Neural crest cell (in vitro differentiated cells): ENCODE results near the gene PERCC1. TPM values are rescaled to one million over a fixed set of nuclear protein-coding genes. Genes with fewer than 3 reads are reported as not detected.

ENCODE experiments used
- DNase-seq: peaks from one replicate; pipeline ENCODE4 v3.0.0; 2021; ENCODE audit warnings: low read depth, mixed read lengths, low spot score
- H3K27ac Mint-ChIP-seq: one replicate; pipeline ENCODE4 v1.8.0; 2021; ENCODE audit warnings: mild to moderate bottlenecking, mixed read lengths; ENCODE audit not compliant: unreplicated experiment
- H3K27me3 Mint-ChIP-seq: 2 replicates; pipeline ENCODE4 v1.8.0; 2021; ENCODE audit warnings: low read depth, mild to moderate bottlenecking, mixed read lengths
- H3K36me3 Mint-ChIP-seq: 2 replicates; pipeline ENCODE4 v1.8.0; 2021; ENCODE audit warnings: low read depth, mild to moderate bottlenecking, mixed read lengths
- H3K4me1 Mint-ChIP-seq: 2 replicates; pipeline ENCODE4 v1.8.0; 2021; ENCODE audit warnings: mixed read lengths
- H3K4me3 Mint-ChIP-seq: one replicate; pipeline ENCODE4 v1.8.0; 2021; ENCODE audit warnings: mild to moderate bottlenecking, mixed read lengths
- H3K9me3 Mint-ChIP-seq: 2 replicates; pipeline ENCODE4 v1.8.0; 2021; ENCODE audit warnings: mixed read lengths
- CTCF ChIP-seq: fragments of 200-600 bp; sonication (generic); conservative IDR thresholded peaks from 2 replicates; pipeline ENCODE4 v1.5.0; 2021; ENCODE audit warnings: antibody characterized with exemption, mild to moderate bottlenecking
- total RNA-seq: library from RNA; stranded (reverse); gene quantifications from 2 replicates; pipeline ENCODE4 v1.2.1, GENCODE V29; 2021

Gene PERCC1
- total RNA-seq, 1 donor from 2014 or later = not detected

- Mint-ChIP-seq H3K4me3 (no peak overlapping the region), H3K36me3 (no peaks in the 10 kb centered on the region), H3K27me3 (no peaks in the 10 kb centered on the region), H3K4me1 (no peaks in the 10 kb centered on the region), H3K27ac (no peak overlapping the region), H3K9me3 (no peaks in the 10 kb centered on the region)
- DNase-seq = no peak
- no peak for TF ChIP-seq CTCF
Measured at GRCh38 chr16:1446296-1447080, 15.6 kb downstream of the PERCC1 start.

- DNase-seq = no peak
- H3K27me3 Mint-ChIP-seq = no peaks in the 10 kb centered on the region
- H3K27ac Mint-ChIP-seq = no peak overlapping the region
- no peak overlapping the region for H3K4me3 Mint-ChIP-seq
- TF ChIP-seq CTCF = no peak
- no peaks in the 10 kb centered on the region for H3K4me1 Mint-ChIP-seq
- H3K9me3 Mint-ChIP-seq = no peaks in the 10 kb centered on the region
- H3K36me3 Mint-ChIP-seq = no peaks in the 10 kb centered on the region
Measured at GRCh38 chr16:1447965-1448364, 17.1 kb downstream of the PERCC1 start.

DNA sequence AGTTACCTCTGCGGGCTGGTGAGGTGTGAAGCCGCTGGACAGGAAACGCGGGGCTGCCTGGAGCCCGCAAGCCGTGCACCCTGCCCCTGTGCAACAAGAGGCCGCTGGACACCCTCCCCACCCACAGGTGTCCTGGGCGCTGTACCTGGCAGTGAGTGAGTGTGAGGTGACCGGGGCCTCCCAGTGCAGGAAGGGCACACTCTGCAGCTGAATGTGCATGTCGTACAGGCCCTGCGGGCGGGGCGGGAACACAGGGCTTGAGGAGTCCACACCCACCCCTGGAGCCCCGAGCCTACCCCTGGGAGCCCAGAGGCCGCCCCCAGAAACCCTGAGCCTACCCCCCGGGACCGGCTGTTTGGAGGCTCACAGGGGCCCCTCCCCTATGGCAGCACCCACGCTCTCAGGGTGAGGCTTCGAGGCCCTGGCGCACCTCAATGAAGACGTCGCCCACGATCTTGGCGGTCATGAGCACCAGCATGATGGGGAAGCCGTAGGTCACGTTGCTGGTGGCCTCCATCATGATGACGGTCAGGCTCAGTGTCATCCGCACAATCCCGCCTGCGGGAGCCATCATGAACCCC is 17.7 kb downstream of the PERCC1 start:
- Mint-ChIP-seq H3K9me3 (no peaks in the 10 kb centered on the region), H3K4me3 (no peak overlapping the region), H3K27ac (no peak overlapping the region), H3K36me3 (no peaks in the 10 kb centered on the region), H3K4me1 (no peaks in the 10 kb centered on the region), H3K27me3 (no peaks in the 10 kb centered on the region)
- DNase-seq = no peak
- no peak for TF ChIP-seq CTCF

DNA sequence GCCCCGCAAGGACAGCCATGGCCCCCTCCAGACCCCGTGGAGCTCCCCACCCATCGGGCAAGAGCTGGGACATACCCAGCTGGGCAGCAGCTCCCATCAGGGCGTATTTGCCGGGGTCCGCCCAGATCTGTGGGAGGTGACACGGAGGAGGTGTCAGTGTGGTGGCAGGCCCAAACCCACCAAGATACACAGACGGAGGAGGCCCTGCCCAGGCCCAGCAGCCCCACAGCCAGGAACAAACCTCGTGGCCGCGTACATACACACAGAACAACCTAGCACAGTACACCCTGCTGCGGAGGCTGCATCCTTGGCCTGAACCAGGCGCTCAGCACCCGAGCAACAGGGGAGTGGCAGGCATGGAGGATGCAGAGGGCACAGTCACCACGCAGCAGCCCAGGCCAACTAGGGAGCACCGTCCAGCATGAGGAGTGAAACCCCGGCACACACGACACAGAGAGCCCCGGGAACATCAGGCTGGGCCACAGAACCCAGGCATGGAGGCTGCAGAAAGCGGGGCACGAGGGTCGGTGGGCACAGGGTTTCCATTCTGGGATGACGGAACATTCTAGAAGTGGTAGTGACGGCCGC is 18.4 kb downstream of the PERCC1 start:
- Mint-ChIP-seq H3K9me3 (no peaks in the 10 kb centered on the region), H3K27ac (no peak overlapping the region), H3K27me3 (no peaks in the 10 kb centered on the region), H3K4me1 (no peaks in the 10 kb centered on the region), H3K4me3 (no peak overlapping the region), H3K36me3 (no peaks in the 10 kb centered on the region)
- DNase-seq = no peak
- TF ChIP-seq CTCF = no peak

DNA sequence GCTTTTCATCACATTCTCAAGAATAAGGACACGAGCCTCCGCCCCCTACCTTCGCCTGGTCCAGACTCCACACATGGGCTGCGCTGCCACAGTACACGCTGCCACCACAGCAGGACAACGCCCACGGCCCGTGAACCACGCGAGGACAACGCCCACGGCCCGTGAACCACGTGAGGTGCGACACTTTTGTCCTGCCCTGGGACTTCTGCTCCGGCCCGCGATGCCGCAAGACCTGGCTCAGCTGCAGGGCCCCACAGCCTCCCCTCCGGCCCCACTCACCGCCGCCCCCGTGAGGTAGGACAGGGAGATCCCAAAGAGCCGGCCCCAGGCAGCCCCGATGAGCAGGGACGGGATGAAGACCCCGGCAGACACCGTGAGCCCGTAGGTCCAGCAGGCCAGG is 19.3 kb downstream of the PERCC1 start:
- DNase-seq = no peak
- no peak for TF ChIP-seq CTCF
- Mint-ChIP-seq H3K36me3 (no peaks in the 10 kb centered on the region), H3K27me3 (no peaks in the 10 kb centered on the region), H3K9me3 (no peaks in the 10 kb centered on the region), H3K4me1 (no peaks in the 10 kb centered on the region), H3K27ac (peak overlapping the region; percentile 86), H3K4me3 (no peak overlapping the region)
